Measurements from ENCODE around the gene ATRNL1. TPM values are rescaled to one million over a fixed set of nuclear protein-coding genes. Genes with fewer than 3 reads are reported as not detected.

Gene ATRNL1
- total RNA-seq, 2 donors from 2014 or later: 5.1 to 22.9 TPM

DNA sequence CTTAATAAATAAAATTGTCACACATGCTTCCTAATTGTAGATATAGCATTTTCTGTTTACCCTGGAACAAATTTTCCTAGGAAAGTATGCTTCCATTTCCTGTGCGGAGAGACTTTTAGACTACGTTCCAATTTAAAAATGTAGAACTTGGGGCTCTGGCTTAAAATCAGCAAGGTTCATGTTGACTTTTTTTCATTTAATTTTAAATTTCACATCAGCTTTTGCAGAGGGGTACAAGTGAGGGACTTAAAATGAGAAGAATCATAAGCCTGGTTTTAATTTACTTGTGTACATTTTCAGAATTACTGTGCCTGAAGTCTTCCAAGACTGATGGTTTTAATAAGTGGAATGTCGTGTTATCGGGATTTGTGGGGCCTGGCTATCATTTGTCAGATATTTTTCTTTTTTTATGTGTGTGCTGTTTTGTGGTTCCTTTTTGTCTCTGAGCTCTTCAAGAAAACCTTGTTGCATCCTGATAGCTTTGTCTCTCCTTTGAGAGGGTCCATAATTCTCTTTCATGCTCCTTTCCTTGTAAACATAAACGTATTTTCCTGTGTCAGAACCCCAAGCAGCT is 8.8 kb upstream of the ATRNL1 start:
- Histone ChIP-seq H3K4me1 (replicated peaks) (no peaks in the 10 kb centered on the region), H3K4me3 (no peak overlapping the region), H3K27ac (no peak overlapping the region), H3K9me3 (no peaks in the 10 kb centered on the region), H3K27me3 (replicated peaks; ENCODE audit: insufficient read depth) (no peaks in the 10 kb centered on the region), H3K36me3 (no peaks in the 10 kb centered on the region)
- no peak for TF ChIP-seq POLR2AphosphoS5 (IDR thresholded peaks at IDR 0.05)
- no peak for DNase-seq (ENCODE audit: low spot score)
- intact Hi-C loops (cut with DNase I): no loop called here
- WGBS: 46% methylated on average over 5 of the region's 5 CpGs

DNA sequence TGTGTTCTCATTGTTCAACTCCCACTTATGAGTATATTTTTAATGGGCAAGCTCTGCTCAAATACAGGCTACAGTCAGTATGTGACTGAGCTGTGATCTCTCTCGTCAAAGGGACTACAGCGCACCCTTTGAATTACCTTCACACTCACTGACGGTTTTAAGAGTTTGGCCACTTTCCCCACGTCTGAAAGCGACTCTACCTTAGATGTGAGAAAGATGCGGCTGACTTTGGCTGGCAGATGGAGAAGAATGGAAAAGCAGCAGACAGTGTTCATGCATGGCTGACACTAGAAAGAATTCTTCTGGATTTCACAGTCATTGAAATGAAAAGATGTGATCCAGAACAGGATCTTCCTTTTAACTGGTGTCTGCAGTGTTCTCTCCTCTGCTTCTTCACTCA is 2.0 kb upstream of the ATRNL1 start:
- Histone ChIP-seq H3K27ac (no peak overlapping the region), H3K27me3 (replicated peaks; ENCODE audit: insufficient read depth) (no peaks in the 10 kb centered on the region), H3K9me3 (no peaks in the 10 kb centered on the region), H3K4me1 (replicated peaks) (no peaks in the 10 kb centered on the region), H3K4me3 (no peak overlapping the region), H3K36me3 (no peaks in the 10 kb centered on the region)
- no peak for DNase-seq (ENCODE audit: low spot score)
- no peak for TF ChIP-seq POLR2AphosphoS5 (IDR thresholded peaks at IDR 0.05)
- TF ChIP-seq, protein P1, sequence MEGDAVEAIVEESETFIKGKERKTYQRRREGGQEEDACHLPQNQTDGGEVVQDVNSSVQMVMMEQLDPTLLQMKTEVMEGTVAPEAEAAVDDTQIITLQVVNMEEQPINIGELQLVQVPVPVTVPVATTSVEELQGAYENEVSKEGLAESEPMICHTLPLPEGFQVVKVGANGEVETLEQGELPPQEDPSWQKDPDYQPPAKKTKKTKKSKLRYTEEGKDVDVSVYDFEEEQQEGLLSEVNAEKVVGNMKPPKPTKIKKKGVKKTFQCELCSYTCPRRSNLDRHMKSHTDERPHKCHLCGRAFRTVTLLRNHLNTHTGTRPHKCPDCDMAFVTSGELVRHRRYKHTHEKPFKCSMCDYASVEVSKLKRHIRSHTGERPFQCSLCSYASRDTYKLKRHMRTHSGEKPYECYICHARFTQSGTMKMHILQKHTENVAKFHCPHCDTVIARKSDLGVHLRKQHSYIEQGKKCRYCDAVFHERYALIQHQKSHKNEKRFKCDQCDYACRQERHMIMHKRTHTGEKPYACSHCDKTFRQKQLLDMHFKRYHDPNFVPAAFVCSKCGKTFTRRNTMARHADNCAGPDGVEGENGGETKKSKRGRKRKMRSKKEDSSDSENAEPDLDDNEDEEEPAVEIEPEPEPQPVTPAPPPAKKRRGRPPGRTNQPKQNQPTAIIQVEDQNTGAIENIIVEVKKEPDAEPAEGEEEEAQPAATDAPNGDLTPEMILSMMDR (IDR thresholded peaks at IDR 0.05): no peak
- no peak for TF ChIP-seq POLR2A (IDR thresholded peaks at IDR 0.05)
- intact Hi-C loops (cut with DNase I): loop anchor here (10.0 kb wide), 1 partner anchor 116 kb away; no protein-coding TSS in a partner anchor
- 42% methylated on average over 6 of the region's 6 CpGs for WGBS

DNA sequence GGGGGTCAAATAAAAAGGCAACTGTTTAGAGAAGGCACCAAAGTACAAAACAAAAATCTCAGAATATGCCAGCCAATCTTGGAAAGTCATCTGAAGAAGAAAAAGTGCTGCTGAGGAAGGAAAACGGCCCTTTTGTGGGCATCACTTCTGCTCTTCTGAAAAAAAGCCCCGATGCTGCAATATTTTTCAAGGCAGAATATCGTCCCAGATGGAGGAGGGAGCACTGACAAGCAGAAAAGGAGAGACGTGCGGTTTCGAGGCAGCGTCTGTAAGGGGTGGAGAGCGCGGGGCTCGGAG is 959 bp upstream of the ATRNL1 start:
- no peak for TF ChIP-seq POLR2AphosphoS5 (IDR thresholded peaks at IDR 0.05)
- TF ChIP-seq POLR2A (IDR thresholded peaks at IDR 0.05): no peak
- TF ChIP-seq, protein P1 (IDR thresholded peaks at IDR 0.05): no peak
- no peak for DNase-seq (ENCODE audit: low spot score)
- Histone ChIP-seq H3K9me3 (no peaks in the 10 kb centered on the region), H3K4me1 (replicated peaks) (no peaks in the 10 kb centered on the region), H3K36me3 (no peaks in the 10 kb centered on the region), H3K27me3 (replicated peaks; ENCODE audit: insufficient read depth) (no peaks in the 10 kb centered on the region), H3K27ac (peak overlapping the region; percentile 43 to 48), H3K4me3 (peak overlapping the region; percentile 46 to 47)
- intact Hi-C loops (cut with DNase I): loop anchor here (10.0 kb wide), 1 partner anchor 117 kb away; no protein-coding TSS in a partner anchor
- whole genome bisulfite sequencing: 4% methylated on average over 10 of the region's 10 CpGs

DNA sequence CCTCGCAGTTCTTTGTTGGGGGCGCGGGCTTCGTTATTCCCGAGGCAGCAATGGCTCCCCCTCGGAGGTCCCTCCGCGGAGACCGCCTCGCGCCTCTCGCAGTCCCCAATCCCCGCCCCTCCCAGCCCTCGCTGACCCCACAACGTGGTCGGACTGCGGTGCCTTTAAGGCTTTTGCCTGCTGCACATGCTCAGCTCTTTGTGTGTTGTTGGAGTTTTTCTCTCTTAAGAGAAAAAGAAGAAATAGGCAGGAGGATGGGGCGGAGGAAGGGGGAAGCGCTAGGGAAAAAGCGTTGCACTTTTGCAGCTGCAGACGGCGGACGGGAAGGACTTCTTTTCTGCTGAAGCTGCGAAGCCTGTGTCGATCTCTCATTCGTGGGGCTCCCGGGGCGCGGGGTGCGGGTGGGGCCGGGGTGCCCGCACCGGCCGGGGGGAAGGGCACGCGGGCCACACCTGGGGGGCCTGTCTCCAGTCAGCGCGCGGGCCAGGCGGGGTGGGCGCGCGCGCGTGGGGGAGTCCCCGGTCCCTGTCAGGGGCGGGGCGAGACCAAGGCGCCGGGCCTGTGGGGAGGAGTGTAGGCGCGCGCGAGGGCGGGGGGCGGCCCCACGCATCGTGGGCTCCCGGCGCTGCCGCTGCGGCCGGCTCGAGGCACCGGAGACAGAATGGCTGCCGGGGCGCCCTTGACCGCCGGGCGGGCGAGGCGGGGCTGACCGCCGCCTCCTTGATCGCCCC is 445 bp upstream of the ATRNL1 start:
- H3K4me1 ChIP-seq (replicated peaks): no peaks in the 10 kb centered on the region
- no peaks in the 10 kb centered on the region for H3K27me3 ChIP-seq (replicated peaks; ENCODE audit: insufficient read depth)
- H3K9me3 ChIP-seq: no peaks in the 10 kb centered on the region
- no peaks in the 10 kb centered on the region for H3K36me3 ChIP-seq
- TF ChIP-seq, protein P1 (IDR thresholded peaks at IDR 0.05): no peak
- TF ChIP-seq POLR2A (IDR thresholded peaks at IDR 0.05) (no peak), POLR2AphosphoS5 (IDR thresholded peaks at IDR 0.05) (no peak)
- WGBS: under 1% methylated on average over 59 of the region's 75 CpGs
- peak overlapping the region; percentile 46 to 47 for H3K4me3 ChIP-seq
- intact Hi-C loops (cut with DNase I): loop anchor here (10.0 kb wide), 1 partner anchor 118 kb away; no protein-coding TSS in a partner anchor
- DNase-seq (ENCODE audit: low spot score): no peak
- H3K27ac ChIP-seq: peak overlapping the region; percentile 43 to 48

DNA sequence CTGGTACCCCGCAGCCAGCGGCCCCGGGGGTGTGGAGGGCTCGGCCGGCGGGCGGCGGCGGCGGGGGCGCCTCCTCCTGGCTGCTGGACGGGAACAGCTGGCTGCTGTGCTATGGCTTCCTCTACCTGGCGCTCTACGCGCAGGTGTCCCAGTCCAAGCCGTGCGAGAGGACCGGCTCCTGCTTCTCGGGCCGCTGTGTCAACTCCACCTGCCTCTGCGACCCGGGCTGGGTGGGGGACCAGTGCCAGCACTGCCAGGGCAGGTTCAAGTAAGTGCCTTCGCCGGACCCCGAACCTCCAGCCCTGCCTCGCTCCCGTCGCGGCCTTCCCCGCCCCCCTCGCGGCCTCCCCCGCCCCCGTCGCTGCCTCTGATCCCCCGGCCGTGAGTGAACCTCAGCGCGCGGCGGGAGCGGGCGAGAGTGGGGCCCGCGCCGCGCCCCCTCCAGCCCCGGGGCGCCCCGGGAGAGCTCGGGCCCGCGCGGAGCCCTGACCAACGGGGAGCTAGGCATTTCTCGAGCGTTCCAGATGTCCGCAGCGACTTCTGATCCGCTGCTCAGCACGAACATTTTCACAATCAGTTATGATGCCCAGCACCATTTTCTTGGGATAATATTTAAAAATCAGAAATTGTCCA is 727 bp downstream of the ATRNL1 start:
- no peaks in the 10 kb centered on the region for H3K4me1 ChIP-seq (replicated peaks)
- H3K27ac ChIP-seq: peak overlapping the region; percentile 43 to 48
- 2% methylated on average over 47 of the region's 61 CpGs for WGBS
- H3K4me3 ChIP-seq: peak overlapping the region; percentile 46 to 47
- no peaks in the 10 kb centered on the region for H3K36me3 ChIP-seq
- H3K27me3 ChIP-seq (replicated peaks; ENCODE audit: insufficient read depth): no peaks in the 10 kb centered on the region
- no peaks in the 10 kb centered on the region for H3K9me3 ChIP-seq
- intact Hi-C loops (cut with DNase I): loop anchor here (10.0 kb wide), 1 partner anchor 119 kb away; no protein-coding TSS in a partner anchor
- TF ChIP-seq, protein P1 (IDR thresholded peaks at IDR 0.05): no peak
- no peak for TF ChIP-seq POLR2AphosphoS5 (IDR thresholded peaks at IDR 0.05)
- TF ChIP-seq POLR2A (IDR thresholded peaks at IDR 0.05): no peak
- DNase-seq (ENCODE audit: low spot score): no peak

Data from prostate gland (tissue), 2 donors.